Measurements from ENCODE around the gene STAT4.

STAT4 gene

GRCh38 chr2:191148791-191149190 is 2.0 kb downstream of the STAT4 start:
- no peak for DNase-seq

DNA sequence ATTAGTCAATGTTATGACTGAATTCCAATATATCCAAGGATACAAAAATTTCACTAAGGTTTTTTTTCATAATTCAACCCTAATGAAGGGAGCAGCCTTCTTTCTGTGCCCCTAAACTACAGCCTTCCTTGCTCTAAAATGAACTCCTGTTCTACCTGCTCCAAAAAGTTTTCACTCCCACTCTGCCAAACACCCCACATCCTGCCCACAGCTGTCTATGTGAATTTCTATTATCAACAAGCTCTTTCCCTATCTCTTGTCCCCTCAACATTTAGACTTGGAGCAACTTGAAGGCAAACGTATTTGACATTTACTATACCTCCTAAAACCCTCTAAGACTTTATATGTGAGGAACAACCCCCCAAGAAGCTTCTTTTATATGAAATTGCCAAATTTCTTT is 2.5 kb downstream of the STAT4 start:
- DNase-seq, result no peak

GRCh38 chr2:191145769-191146471 is 4.9 kb downstream of the STAT4 start:
- DNase-seq, result no peak

DNA sequence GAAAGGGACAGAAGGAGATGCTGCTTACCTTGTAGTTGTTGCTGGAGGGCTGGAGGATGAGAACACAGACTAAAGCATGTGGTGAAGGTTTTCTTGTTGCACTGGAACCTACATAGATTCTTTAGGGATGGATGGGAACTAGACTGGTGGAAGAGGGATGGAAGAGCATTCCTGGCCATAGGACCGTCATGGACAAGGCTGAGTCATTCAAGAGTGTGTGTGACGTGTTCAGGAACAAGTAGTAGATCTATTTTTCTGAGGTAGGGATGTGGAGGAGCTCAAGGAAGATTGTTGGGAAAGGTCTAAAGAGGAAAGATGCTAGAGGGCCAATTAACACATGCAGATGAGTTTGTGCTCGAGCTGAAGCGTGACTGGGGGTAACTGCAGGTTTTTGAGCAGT is 6.6 kb downstream of the STAT4 start:
- DNase-seq, result no peak

DNA sequence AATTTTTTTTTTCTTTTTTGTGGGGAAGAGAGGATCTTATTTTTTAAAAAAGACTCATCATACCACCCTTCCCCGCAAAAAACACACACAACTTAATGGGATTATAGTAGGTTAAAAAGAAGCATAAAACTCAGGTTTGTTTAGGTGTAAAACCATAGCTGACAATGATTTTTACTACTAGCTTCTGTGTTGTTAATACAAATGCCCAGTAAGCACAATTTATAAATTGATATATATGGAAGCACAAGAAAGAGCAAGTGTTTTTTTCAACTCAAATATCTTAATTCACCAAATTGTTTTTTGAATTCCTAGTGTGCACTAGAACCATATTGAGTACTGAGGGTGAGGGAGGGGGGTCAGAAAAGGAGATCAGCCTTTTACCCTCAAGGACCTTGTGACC is 7.0 kb downstream of the STAT4 start:
- no peak for DNase-seq

DNA sequence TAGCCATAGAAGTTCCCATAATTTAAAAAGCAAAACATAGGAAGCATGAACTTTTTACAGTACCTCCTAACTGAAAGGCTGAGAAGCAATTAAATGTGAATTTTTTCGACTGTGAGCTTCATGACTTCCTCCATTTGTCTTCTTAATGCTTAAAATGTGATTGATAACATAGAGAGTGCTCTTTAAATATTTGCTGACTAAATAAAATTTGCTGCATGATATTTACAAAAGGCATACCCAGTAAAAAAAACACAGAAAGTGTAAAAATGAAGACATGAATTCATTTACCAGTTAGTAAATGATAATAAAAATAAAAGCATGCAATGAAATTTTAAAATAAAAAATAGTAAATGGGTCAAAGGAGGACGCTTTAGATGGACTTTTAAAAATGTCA is 21.9 kb downstream of the STAT4 start:
- no peak for DNase-seq

DNA sequence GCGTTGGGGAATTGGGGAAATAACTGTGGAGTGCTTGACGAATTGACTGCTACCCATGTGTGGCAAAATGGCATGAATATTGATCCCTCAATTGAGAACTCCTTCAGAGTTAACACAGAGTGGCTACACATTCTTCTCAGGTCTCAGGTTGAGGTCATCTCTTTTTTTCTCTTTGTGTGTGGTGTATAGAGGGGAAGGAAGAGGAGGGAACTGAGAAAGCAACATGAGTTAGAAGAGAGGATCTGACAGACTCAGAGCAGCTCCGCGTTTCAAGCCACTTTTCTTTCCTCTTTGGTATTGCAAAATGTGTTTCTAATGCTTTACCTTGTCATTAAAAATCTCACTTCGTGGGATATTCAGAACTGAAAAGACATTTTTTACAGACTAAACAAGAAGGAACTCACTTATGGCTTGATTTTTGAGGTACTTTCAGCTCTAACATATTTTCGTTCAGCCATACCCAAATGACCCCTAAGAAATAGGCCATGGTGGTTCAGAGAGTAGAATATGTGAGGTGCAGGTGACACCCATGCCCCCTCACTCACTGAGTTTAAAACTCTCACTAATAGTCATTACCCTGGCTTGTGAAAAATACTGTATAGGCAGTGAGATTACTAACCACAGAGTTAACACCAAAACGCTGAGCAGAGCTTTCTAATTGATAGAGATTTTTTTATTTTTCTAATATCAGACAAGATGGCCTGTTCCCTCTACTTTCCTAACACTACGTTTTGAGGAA is 22.5 kb downstream of the STAT4 start:
- no peak for DNase-seq

DNA sequence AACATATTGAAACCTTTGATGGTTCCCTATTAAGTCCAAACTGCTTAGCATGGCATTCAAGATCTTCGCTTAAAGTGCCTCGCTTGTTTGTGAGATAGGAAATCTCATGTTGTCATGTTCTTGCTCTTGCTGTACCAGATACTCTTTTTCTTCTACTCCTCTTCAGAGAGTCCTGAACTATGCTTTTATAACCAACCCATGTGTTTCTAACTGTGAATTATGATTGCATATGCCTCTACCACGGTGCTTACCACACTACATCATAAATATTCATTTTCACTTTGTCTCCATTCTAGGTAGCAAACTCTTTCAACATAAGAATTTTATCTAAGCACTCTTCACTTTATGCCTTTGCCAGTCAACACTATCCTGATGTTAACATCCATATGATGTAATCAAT is 23.6 kb downstream of the STAT4 start:
- no peak for DNase-seq

DNA sequence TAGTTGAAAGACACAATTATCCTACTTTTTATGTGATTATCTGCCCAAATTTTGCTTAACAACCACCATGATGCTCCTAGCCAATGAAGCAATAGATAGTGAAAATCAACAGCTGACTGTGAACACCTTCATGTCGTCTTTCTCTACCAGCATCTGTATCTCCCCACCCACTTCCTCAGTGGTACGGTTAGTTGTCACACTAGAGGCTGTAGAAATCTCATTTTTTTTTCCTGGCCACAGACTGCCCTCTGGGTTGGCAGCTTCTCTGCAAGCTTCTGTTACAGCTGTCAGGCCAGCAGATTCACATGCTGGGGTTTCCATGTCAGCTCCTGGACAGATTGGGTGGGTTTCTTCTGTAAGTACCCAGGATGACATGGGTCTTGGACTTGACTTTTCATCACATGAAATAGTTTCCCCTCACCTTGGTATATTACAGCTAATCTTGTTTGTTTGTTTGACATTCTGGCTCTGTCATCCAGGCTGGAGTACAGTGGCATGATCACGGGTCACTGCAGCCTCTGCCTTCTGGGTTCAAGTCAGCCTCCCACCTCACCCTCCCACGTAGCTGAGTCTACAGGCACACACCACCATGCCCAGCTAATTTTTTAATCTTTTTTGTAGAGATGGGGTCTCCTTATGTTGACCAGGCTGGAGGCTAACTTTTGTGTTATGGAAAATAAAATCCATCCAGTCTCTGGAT is 24.3 kb downstream of the STAT4 start:
- DNase-seq, result no peak

DNA sequence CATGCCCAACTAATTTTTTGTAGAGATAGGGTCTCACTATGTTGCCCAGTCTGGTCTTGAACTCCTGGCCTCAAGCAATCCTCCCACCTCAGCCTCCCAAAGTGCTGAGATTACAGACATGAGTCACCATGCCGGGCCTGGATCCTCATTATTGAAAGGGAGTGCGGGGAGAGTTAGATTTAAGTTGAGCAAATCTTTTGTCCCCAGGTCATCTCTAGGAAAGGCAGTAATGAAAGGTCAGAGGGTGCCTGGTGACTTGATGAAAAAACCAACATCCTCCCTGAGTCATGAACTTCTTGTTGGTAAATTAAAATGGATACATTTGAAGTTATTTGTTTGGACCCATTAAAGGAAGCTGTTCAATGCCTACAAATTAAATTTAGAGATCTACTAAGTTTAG is 25.1 kb downstream of the STAT4 start:
- DNase-seq, result no peak

GRCh38 chr2:191122638-191123294 is 28.0 kb downstream of the STAT4 start:
- no peak for DNase-seq

GRCh38 chr2:191117341-191117740 is 33.5 kb downstream of the STAT4 start:
- DNase-seq, result no peak

GRCh38 chr2:191115804-191116203 is 35.0 kb downstream of the STAT4 start:
- DNase-seq, result no peak

- DNase-seq, result no peak
These were observed 35.4 kb downstream of the STAT4 start for GRCh38 chr2:191115391-191115790.

GRCh38 chr2:191114403-191114886 is 36.3 kb downstream of the STAT4 start:
- DNase-seq, result peak in 3 of 58 donors; percentile 1 to 3 (median 2)

DNA sequence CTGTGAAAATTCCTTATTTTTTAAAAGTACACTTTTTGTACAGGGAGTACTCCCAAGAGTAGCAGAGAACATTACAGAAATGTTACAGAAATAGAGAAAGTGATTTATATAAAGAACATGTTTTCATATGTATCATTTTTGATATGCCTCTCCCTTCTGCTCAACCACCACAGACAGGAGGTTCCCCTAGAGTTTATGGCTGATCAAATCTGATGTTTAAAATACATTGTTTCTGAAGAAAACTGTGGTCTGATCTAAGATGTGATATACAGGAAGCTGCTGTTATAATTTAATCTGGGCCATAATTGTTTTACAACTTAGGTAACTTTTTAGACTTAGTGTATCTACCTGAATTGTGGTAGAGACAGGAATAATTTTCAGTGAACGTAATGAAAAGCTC is 37.0 kb downstream of the STAT4 start:
- no peak for DNase-seq

GRCh38 chr2:191112448-191112901 is 38.3 kb downstream of the STAT4 start:
- no peak for DNase-seq

- no peak for DNase-seq
These were observed 40.9 kb downstream of the STAT4 start for GRCh38 chr2:191109888-191110287.

DNA sequence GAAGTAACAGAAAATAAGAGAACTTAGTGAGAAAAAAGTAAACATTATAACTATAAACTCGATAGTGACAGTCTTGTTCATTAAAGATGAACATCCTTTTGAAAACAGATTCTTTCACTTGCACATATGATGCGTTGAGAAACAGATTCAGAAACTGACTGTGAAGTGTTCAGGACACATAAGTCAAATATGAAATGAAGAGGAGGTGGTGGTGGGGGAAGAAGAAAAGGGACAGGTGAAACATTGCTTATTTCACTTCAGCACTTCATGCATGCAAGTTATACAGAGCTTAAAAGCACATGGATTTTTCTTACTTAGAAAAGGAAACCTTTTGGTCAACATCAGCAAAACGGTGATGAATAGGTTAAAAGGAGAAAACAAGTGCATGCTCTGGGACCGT is 42.5 kb downstream of the STAT4 start:
- no peak for DNase-seq

GRCh38 chr2:191105082-191105481 is 45.7 kb downstream of the STAT4 start:
- no peak for DNase-seq

DNA sequence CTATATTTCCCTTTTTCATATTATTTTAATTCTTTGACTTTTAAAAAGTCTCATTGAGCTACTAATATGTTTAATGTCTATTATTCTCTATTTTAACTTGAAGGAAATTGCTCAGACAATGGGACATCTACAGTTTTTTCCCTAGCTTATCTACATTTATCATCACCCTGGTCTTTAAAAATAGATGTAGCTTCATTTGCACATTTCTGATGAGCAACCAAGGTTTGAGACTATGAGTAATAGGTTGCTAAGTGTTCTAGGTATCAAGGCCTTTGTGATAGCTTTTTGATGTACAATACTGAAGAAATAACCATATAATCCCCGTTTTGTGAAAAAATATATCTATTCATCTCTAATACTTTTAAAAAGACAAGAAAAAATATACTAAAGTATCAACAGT is 47.0 kb downstream of the STAT4 start:
- no peak for DNase-seq

- DNase-seq, result no peak
These were observed 50.6 kb downstream of the STAT4 start for GRCh38 chr2:191100216-191100615.
